ENCODE results near the gene KLKB1. TPM values are rescaled to one million over a fixed set of nuclear protein-coding genes. Genes with fewer than 3 reads are reported as not detected.

Gene KLKB1
- total RNA-seq (2021; ENCODE audit: unreplicated experiment) (not detected), Bru-seq, nascent RNA (not detected), BruChase-seq, experiment 1, labeled RNA remaining after a 2-hour chase (percentile 8 among the genes with signal in this experiment), BruChase-seq, experiment 2, labeled RNA remaining after a 6-hour chase (percentile 12 among the genes with signal in this experiment)
- polyA plus RNA-seq (2012; ENCODE audit: insufficient read length), result not detected
- long read RNA-seq, result 0 reads

GRCh38 chr4:186227221-186227620 is at the start of gene KLKB1:
Gene KLKB1 (plus strand): TSS chr4:186227507. CDS start chr4:186228196, 689 bp downstream.
- Histone ChIP-seq H3K9me3 (ENCODE audit: control insufficient read depth, insufficient read depth, low read depth, low read length) (no peaks in the 10 kb centered on the region), H3K4me3 (ENCODE audit: low read depth in 2 of 2, low read length in 2 of 2) (no peak within 1 kb of the TSS), H3K27ac (ENCODE audit: low read length) (no peak within 1 kb of the TSS), H3K27me3 (ENCODE audit: control insufficient read depth, insufficient read depth, low read length) (no peaks in the 10 kb centered on the region), H3K36me3 (ENCODE audit: control insufficient read depth, insufficient read depth, low read length) (no peaks in the 10 kb centered on the region), H3K4me1 (ENCODE audit: control insufficient read depth, insufficient read depth, low read length) (no peaks in the 10 kb centered on the region)
- TF ChIP-seq TCF7L2 (IDR thresholded peaks at IDR 0.05; ENCODE audit: low read depth, low read length) (no peak), REST (IDR thresholded peaks at IDR 0.05; ENCODE audit: insufficient read depth in 1 of 2, low read depth in 2 of 2, low read length in 1 of 2) (no peak), SIN3A (IDR thresholded peaks at IDR 0.05; ENCODE audit: borderline replicate concordance, insufficient read depth, low read depth, low read length) (no peak), POLR2AphosphoS5 (IDR thresholded peaks at IDR 0.05; ENCODE audit: low read depth, low read length) (no peak), CTCF (IDR thresholded peaks at IDR 0.05) (no peak)
- ChIA-PET CTCF (no interaction called here), POLR2A (no interaction called here)
- DNase-seq (ENCODE audit: low read depth, low spot score) (no peak), ATAC-seq (no peak)
- in situ Hi-C loops (cut with HindIII; ENCODE audit: low pct_unique_long_range_greater_than_20kb, low sequenced_read_pairs), result no loop called here
- BruUV-seq (replicated peaks), result no TSS peak
- intact Hi-C loops (cut with micrococcal nuclease; ENCODE audit: unreplicated experiment), result no loop called here

- Histone ChIP-seq H3K36me3 (ENCODE audit: control insufficient read depth, insufficient read depth, low read length) (no peaks in the 10 kb centered on the region), H3K9me3 (ENCODE audit: control insufficient read depth, insufficient read depth, low read depth, low read length) (no peaks in the 10 kb centered on the region), H3K4me3 (ENCODE audit: low read depth in 2 of 2, low read length in 2 of 2) (no peak overlapping the region), H3K4me1 (ENCODE audit: control insufficient read depth, insufficient read depth, low read length) (no peaks in the 10 kb centered on the region; the same call in 1 of the 2 replicates), H3K27me3 (ENCODE audit: control insufficient read depth, insufficient read depth, low read length) (no peaks in the 10 kb centered on the region), H3K27ac (ENCODE audit: low read length) (no peak overlapping the region)
- CTCF ChIA-PET, result no interaction called here
- DNase-seq (ENCODE audit: low read depth, low spot score) (no peak), ATAC-seq (no peak)
- POLR2A ChIA-PET, result no interaction called here
- no peak for TF ChIP-seq SIN3A (IDR thresholded peaks at IDR 0.05; ENCODE audit: borderline replicate concordance, insufficient read depth, low read depth, low read length)
- no peak for TF ChIP-seq POLR2AphosphoS5 (IDR thresholded peaks at IDR 0.05; ENCODE audit: low read depth, low read length)
- TF ChIP-seq REST (IDR thresholded peaks at IDR 0.05; ENCODE audit: insufficient read depth in 1 of 2, low read depth in 2 of 2, low read length in 1 of 2), result no peak
- no peak for TF ChIP-seq TCF7L2 (IDR thresholded peaks at IDR 0.05; ENCODE audit: low read depth, low read length)
- TF ChIP-seq CTCF (IDR thresholded peaks at IDR 0.05), result no peak
- intact Hi-C loops (cut with micrococcal nuclease; ENCODE audit: unreplicated experiment), result no loop called here
- in situ Hi-C loops (cut with HindIII; ENCODE audit: low pct_unique_long_range_greater_than_20kb, low sequenced_read_pairs), result no loop called here
- BruUV-seq (replicated peaks), result no TSS peak
These were observed 39.2 kb upstream of the KLKB1 start for GRCh38 chr4:186188107-186188506.

Measured in Panc1 (cell line).